Activated CD4-positive, alpha-beta T cell treated with anti-CD3 and anti-CD28 coated beads, Interleukin-2, amount 10 ng/mL, durations not matched to agents 7 days and 5 days (primary cell): ENCODE results near the gene IL1RAPL1. TPM values are rescaled to one million over a fixed set of nuclear protein-coding genes. Genes with fewer than 3 reads are reported as not detected.

Source experiments
- CTCF ChIA-PET: fragments of 350-600 bp; sonication (Branson Sonifier 250); formaldehyde crosslinking; loops from one replicate; lab custom pipeline; 2021; ENCODE audit warnings: antibody characterized with exemption; lab: Charles Lee
- POLR2A ChIA-PET: fragments of 350-600 bp; sonication (Branson Sonifier 250); formaldehyde crosslinking; loops from one replicate; lab custom pipeline; 2021; ENCODE audit warnings: antibody characterized with exemption; lab: Charles Lee
- DNase-seq: peaks from one replicate; pipeline ENCODE4 v3.0.0-alpha.2; 2020
- H3K27ac Mint-ChIP-seq: one replicate; pipeline ENCODE4 v1.8.0; 2021; ENCODE audit warnings: mild to moderate bottlenecking, moderate library complexity, mixed read lengths
- H3K27me3 Mint-ChIP-seq: one replicate; pipeline ENCODE4 v1.8.0; 2021; ENCODE audit warnings: mixed read lengths
- H3K36me3 Mint-ChIP-seq: one replicate; pipeline ENCODE4 v1.8.0; 2021; ENCODE audit warnings: low read depth, mixed read lengths
- H3K4me1 Mint-ChIP-seq: one replicate; pipeline ENCODE4 v1.8.0; 2021; ENCODE audit warnings: mixed read lengths
- H3K4me3 Mint-ChIP-seq: one replicate; pipeline ENCODE4 v1.8.0; 2021; ENCODE audit warnings: mild to moderate bottlenecking, moderate library complexity, mixed read lengths
- H3K9me3 Mint-ChIP-seq: one replicate; pipeline ENCODE4 v1.8.0; 2021; ENCODE audit warnings: mixed read lengths
- total RNA-seq, 2 experiments: library from RNA; stranded (reverse); gene quantifications; one replicate each; pipeline ENCODE4 v1.2.3, GENCODE V29; 2021

IL1RAPL1 gene
- total RNA-seq, 2 experiments from 2014 or later = not detected

DNA sequence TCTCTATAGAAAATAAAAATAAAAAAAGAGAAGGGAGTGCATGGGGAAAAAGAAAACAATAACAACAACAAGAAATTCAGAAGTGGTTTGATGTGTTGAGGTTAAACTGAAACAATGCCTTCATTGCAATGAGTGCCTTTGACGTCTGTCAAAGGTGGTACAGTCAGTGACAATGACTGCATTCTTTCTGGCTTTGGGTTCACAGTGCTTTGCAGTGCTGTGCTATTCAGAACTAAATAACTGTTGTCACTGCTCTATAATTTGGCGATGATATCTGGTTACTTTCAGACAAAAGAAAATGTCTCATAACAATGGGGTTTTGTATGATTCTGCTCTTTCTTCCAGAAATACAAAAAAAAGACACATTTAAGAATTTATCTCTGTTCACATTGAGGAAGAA lies 1139.6 kb downstream of the IL1RAPL1 start:
- H3K27ac Mint-ChIP-seq = no peak overlapping the region
- no peaks in the 10 kb centered on the region for H3K27me3 Mint-ChIP-seq
- no peaks in the 10 kb centered on the region for H3K4me1 Mint-ChIP-seq
- ChIA-PET POLR2A (no interaction called here), CTCF (no interaction called here)
- H3K4me3 Mint-ChIP-seq = no peak overlapping the region
- no peaks in the 10 kb centered on the region for H3K36me3 Mint-ChIP-seq
- DNase-seq = no peak
- H3K9me3 Mint-ChIP-seq = no peaks in the 10 kb centered on the region

DNA sequence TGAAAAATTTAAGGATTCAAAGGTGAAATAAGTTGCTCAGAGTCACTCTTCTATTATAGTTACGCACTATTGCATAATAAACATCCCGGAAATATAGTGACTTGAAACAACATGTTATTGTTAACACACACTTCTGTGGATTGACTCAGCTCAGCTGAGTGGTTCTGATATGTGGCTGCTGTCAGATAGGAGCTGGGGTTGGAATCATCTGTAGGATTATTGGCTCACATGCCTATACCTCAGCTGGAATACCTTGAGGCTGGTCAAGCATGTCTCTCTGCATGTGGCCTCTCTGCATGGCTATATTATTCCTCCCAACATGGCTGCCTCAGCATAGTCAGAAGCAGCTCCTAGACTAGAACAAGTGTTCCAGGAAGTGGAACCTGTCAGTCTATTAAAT lies 1141.4 kb downstream of the IL1RAPL1 start:
- no peaks in the 10 kb centered on the region for H3K9me3 Mint-ChIP-seq

DNA sequence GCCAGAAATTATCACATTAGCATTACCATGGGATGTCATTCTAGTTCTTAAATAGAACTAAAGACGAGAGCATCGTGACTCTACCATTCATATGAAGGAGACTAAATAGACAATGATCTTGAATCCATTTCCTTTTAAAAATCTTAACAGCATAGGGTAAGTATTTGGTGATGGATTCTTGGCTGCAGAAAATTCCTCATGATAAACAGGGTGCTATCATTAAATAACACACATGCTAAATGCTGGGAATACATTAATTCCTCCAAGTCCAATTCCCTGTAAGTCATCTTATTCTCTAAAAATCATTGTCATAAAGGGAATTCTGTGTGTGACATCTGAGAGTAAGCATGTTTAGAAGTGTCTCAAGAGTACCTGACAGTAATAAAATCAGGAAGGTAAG lies 1157.7 kb downstream of the IL1RAPL1 start:
- no peaks in the 10 kb centered on the region for H3K4me1 Mint-ChIP-seq
- CTCF ChIA-PET = no interaction called here
- H3K4me3 Mint-ChIP-seq = no peak overlapping the region
- POLR2A ChIA-PET = no interaction called here
- peaks cover 2% of the 10 kb centered on the region for H3K9me3 Mint-ChIP-seq
- H3K27me3 Mint-ChIP-seq = no peaks in the 10 kb centered on the region
- no peaks in the 10 kb centered on the region for H3K36me3 Mint-ChIP-seq
- DNase-seq = no peak
- H3K27ac Mint-ChIP-seq = no peak overlapping the region

More for the DNA sequence above, 1141.4 kb downstream of the IL1RAPL1 start:
- no peaks in the 10 kb centered on the region for H3K27me3 Mint-ChIP-seq
- H3K4me3 Mint-ChIP-seq = no peak overlapping the region
- no peaks in the 10 kb centered on the region for H3K36me3 Mint-ChIP-seq
- H3K4me1 Mint-ChIP-seq = no peaks in the 10 kb centered on the region
- POLR2A ChIA-PET = no interaction called here
- CTCF ChIA-PET = no interaction called here
- H3K27ac Mint-ChIP-seq = no peak overlapping the region
- no peak for DNase-seq

DNA sequence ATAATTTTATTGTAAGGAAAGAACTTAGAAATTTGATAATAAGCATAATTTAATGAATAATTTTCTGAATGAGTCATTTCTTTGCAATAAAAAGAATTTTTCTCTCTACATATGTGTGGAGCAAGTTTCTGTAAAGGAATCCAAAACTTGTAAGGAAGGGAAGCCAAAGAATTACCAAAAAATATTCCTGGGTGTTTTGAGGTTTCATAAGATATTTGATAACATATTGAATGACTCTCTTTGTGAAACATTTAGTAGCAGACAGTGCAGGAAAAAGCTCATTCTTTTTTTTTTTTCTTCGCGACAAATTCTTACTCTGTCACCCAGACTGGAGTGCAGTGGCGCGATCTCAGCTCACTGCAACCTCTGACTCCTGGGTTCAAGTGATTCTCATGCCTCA lies 1159.1 kb downstream of the IL1RAPL1 start:
- ChIA-PET POLR2A (no interaction called here), CTCF (interaction anchor here (0.6 kb wide), 1 partner anchor 455 kb away, joined by 5 read pairs; no protein-coding TSS in a partner anchor)
- no peak for DNase-seq
- no peaks in the 10 kb centered on the region for H3K9me3 Mint-ChIP-seq
- no peak overlapping the region for H3K4me3 Mint-ChIP-seq
- H3K36me3 Mint-ChIP-seq = no peaks in the 10 kb centered on the region
- H3K4me1 Mint-ChIP-seq = no peaks in the 10 kb centered on the region
- no peaks in the 10 kb centered on the region for H3K27me3 Mint-ChIP-seq
- no peak overlapping the region for H3K27ac Mint-ChIP-seq

DNA sequence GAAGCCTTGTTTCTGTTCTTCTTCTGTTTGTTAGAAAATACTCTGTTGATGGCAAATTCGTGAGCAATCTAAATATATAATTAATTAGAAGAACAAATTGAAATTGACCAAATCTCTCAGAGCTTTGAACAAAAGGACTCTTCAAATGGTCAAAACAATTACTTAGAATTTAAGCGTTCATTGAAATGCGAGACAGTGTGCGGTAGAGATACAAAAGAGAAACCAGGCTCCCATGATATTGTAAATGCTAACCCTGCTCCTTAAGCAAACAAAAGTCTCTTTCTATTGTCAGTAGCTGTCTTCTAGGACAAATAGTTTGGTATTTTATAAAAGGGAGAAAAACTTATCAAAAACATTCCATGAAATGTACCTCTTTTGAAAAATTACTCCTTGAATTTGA lies 1174.8 kb downstream of the IL1RAPL1 start:
- Mint-ChIP-seq H3K4me3 (no peak overlapping the region), H3K36me3 (no peaks in the 10 kb centered on the region), H3K4me1 (no peaks in the 10 kb centered on the region), H3K9me3 (no peaks in the 10 kb centered on the region), H3K27ac (no peak overlapping the region), H3K27me3 (no peaks in the 10 kb centered on the region)
- DNase-seq = no peak
- ChIA-PET CTCF (no interaction called here), POLR2A (no interaction called here)

DNA sequence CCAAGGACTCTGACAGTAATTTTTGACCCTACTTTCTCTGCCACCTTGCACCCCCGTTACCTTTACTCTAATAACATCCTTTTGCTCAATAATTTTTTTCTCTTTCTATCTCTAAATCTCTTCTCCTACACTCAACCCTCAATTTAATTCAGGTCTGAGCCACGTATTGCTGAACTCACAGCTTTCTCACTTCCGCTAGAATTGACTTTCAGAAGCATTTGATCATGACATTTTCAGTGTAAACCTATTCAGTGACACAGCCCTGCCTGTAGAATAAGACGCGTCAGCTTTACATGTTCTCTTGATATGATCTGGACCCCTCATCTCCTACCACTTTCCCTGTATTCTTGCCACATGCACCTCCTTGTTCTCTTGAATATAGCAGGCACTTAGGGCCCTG lies 1188.6 kb downstream of the IL1RAPL1 start:
- Mint-ChIP-seq H3K36me3 (no peaks in the 10 kb centered on the region), H3K4me1 (no peaks in the 10 kb centered on the region), H3K9me3 (peaks cover 2% of the 10 kb centered on the region), H3K27ac (no peak overlapping the region), H3K27me3 (no peaks in the 10 kb centered on the region), H3K4me3 (no peak overlapping the region)
- ChIA-PET POLR2A (no interaction called here), CTCF (no interaction called here)
- DNase-seq = no peak

DNA sequence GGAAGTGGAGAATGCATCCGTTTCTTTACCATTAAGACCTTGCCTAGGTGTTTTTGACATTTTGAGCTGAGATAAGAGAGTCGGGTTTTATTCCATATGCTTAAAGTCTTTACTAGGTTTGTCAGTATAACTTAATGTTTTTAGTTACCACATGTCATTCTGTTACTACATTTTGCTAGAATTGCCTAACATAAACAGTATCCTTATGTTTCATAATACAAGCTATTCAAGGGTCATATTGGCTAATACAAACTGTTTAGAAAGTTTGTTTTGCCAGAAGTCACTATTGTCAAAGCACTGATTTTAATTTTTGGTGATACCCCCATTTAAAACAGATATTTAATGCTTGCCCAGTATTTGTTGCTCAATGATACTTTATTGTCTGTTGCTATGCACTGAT lies 1200.4 kb downstream of the IL1RAPL1 start:
- H3K4me1 Mint-ChIP-seq = no peaks in the 10 kb centered on the region
- H3K27me3 Mint-ChIP-seq = no peaks in the 10 kb centered on the region

DNA sequence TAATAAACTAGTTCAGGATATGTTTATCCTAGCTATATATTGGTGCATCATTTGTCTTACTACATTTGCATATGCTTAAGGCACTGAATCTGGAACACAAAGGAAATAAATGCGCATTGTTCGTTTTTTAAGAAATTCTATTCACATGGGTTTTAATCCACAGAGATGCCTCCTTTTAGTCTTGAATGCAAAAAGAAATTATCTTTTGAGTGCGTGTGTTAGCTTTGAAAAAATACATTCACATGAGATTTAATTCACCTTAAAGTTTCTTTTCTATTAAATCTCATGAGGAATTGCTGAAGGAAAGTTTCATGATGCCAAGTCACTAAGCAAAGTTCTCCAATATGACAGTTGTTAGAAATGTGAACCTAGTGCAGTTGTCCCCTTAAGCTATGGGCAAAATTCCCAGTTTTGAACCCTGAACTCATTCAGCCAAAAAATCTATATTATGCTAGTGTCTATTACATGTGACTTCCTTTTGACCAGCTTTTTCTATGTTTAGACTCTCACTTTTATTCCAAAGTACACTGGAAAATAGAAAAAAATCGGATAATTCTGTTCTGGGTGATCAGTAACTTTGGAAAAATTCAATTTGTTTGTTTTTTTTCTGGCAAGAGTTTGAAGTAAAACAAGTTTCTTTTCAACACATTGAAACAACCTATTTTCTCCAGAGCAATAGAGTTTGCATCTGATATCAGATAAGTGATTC lies 1201.9 kb downstream of the IL1RAPL1 start:
- POLR2A ChIA-PET = no interaction called here

More for the DNA sequence above, 1200.4 kb downstream of the IL1RAPL1 start:
- H3K27ac Mint-ChIP-seq = no peak overlapping the region
- no peak overlapping the region for H3K4me3 Mint-ChIP-seq
- no peak for DNase-seq
- ChIA-PET POLR2A (no interaction called here), CTCF (no interaction called here)
- H3K9me3 Mint-ChIP-seq = no peaks in the 10 kb centered on the region
- H3K36me3 Mint-ChIP-seq = no peaks in the 10 kb centered on the region

DNA sequence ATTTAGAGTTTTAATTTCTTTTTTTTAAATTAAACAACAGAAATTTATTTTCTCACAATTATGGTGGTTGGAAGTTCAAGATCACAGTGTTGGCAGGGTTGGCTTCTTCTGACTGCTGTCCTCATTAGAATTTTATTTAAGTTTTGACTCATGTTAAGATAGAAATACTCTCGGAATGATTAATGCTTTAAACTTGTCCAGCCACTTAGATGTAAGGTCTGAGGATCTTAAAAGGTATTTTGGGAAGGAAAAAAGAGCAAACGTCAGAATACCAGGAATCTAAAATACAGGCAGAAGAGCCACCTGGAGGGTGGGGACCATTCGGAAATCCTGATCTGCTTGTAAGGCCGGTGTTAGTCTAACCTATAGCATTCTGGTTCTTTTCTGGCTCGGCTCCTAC lies 1205.1 kb downstream of the IL1RAPL1 start:
- DNase-seq = no peak
- POLR2A ChIA-PET = no interaction called here
- Mint-ChIP-seq H3K9me3 (no peaks in the 10 kb centered on the region), H3K4me1 (no peaks in the 10 kb centered on the region), H3K27me3 (no peaks in the 10 kb centered on the region), H3K4me3 (no peak overlapping the region), H3K27ac (no peak overlapping the region), H3K36me3 (no peaks in the 10 kb centered on the region)
- CTCF ChIA-PET = no interaction called here

More for the DNA sequence above, 1201.9 kb downstream of the IL1RAPL1 start:
- H3K9me3 Mint-ChIP-seq = no peaks in the 10 kb centered on the region
- CTCF ChIA-PET = no interaction called here
- no peaks in the 10 kb centered on the region for H3K36me3 Mint-ChIP-seq
- H3K4me3 Mint-ChIP-seq = no peak overlapping the region
- no peak for DNase-seq
- H3K4me1 Mint-ChIP-seq = no peaks in the 10 kb centered on the region
- H3K27ac Mint-ChIP-seq = no peak overlapping the region
- H3K27me3 Mint-ChIP-seq = no peaks in the 10 kb centered on the region

DNA sequence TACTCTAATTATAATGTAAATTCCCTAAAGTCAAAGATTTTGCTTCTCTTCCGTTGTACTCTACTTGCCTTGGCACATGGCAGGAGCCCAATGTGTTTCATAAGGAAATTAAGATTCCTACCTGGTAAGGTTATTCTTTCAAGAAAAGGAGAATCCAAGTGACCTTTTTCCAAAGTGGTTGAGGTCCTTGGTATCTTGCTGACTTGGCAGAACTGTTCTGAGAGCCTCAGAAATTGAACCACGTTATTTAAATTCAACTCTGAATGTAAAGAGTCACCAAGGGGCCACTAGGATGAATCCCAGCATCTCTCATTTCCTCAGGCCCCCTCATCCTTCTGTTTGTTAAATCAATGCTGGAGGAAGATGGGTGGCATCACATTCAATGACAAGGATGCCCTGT lies 1209.9 kb downstream of the IL1RAPL1 start:
- POLR2A ChIA-PET = no interaction called here

DNA sequence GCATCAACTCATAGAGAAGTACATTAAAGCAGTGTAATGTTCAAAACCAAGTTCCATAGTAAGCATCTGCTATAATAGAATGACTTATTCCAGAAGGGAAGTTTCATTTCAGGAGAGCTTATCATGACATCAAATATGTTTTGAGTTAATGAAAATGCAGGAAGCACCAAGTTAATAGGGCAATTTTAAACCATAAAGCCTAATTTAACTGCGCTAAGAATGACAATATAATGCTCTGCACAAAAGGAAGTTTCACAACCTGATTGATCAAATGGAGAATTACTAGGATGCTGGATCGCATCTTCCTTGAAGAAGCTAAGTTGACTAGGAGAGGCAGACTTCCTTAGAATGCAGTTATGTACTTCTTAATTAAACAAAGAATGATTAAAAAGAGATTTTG lies 1211.2 kb downstream of the IL1RAPL1 start:
- CTCF ChIA-PET = no interaction called here
- H3K4me1 Mint-ChIP-seq = no peaks in the 10 kb centered on the region
- POLR2A ChIA-PET = no interaction called here
- DNase-seq = no peak
- no peak overlapping the region for H3K4me3 Mint-ChIP-seq
- H3K9me3 Mint-ChIP-seq = no peaks in the 10 kb centered on the region
- H3K27me3 Mint-ChIP-seq = no peaks in the 10 kb centered on the region
- no peak overlapping the region for H3K27ac Mint-ChIP-seq
- no peaks in the 10 kb centered on the region for H3K36me3 Mint-ChIP-seq

More for the DNA sequence above, 1209.9 kb downstream of the IL1RAPL1 start:
- Mint-ChIP-seq H3K9me3 (no peaks in the 10 kb centered on the region), H3K36me3 (no peaks in the 10 kb centered on the region), H3K4me1 (no peaks in the 10 kb centered on the region), H3K27me3 (no peaks in the 10 kb centered on the region), H3K4me3 (no peak overlapping the region), H3K27ac (no peak overlapping the region)
- CTCF ChIA-PET = no interaction called here
- no peak for DNase-seq

DNA sequence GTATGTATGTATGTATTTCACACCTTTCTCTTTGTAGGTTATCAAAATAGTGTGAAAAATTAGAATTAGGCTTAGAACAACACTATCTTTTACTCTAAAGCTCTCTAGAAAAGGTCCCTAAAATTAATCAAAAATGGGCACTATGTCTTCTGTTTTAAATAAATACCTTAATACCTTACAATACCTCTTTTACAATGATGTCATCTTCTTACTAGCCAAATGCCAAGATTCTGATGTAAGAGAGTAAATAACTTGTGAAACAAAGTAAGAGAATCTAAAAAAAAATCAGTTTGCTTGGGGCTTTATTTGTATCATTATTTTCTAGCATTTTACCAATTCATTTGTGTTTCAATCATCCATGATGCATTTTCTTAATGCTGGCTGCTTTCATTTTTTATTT lies 1225.9 kb downstream of the IL1RAPL1 start:
- POLR2A ChIA-PET = no interaction called here
- H3K27me3 Mint-ChIP-seq = no peaks in the 10 kb centered on the region
- CTCF ChIA-PET = no interaction called here
- no peak for DNase-seq
- H3K27ac Mint-ChIP-seq = no peak overlapping the region
- H3K4me1 Mint-ChIP-seq = no peaks in the 10 kb centered on the region
- H3K9me3 Mint-ChIP-seq = no peaks in the 10 kb centered on the region
- no peak overlapping the region for H3K4me3 Mint-ChIP-seq
- H3K36me3 Mint-ChIP-seq = no peaks in the 10 kb centered on the region

DNA sequence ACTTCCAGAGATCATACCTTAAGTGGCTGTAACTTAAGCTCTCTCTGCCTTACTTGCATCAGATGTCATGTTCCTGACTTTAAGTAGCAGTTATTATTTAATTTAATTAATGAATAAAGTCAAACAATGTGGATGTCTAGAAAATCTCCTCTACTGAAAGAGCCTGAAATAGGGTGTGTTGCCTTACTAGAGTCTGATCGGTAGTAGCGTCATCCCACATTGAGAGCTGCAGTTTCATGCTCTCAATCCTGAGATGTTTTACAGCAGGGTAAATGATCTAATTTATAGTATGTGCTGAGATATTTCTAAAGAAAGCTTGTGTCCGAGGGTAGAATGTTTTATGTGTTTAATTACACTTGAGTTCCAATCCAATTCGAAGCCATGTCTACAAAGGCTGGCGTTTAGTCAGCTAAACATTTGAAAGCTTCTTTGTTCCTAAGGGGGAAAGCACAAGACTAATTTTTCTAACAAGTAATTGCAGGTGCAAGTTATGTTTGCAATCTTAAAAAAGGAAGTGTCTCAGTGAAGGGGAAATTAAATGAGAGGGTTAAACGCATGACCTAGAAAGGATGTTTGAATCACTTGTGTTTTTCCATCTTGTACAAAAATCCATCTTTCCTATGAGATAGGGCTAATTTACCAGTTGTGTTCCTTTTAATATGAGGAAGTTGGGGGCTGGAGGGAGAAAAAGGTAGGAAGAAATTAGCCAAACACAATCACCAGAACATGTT lies 1237.1 kb downstream of the IL1RAPL1 start:
- H3K9me3 Mint-ChIP-seq = no peaks in the 10 kb centered on the region
- no peaks in the 10 kb centered on the region for H3K27me3 Mint-ChIP-seq
- ChIA-PET CTCF (no interaction called here), POLR2A (no interaction called here)
- no peaks in the 10 kb centered on the region for H3K4me1 Mint-ChIP-seq
- no peak overlapping the region for H3K27ac Mint-ChIP-seq
- H3K4me3 Mint-ChIP-seq = no peak overlapping the region
- DNase-seq = no peak
- H3K36me3 Mint-ChIP-seq = no peaks in the 10 kb centered on the region
